NCI-H1436 (cell line): Measurements from ENCODE around the gene LURAP1L.

Experiments used
- DNase-seq: peaks from one replicate; lab custom pipeline; 2025; lab: John Stamatoyannopoulos, UW

LURAP1L gene

GRCh38 chr9:12777121-12778022 is 2.6 kb downstream of the LURAP1L start:
- DNase-seq: no peak

DNA sequence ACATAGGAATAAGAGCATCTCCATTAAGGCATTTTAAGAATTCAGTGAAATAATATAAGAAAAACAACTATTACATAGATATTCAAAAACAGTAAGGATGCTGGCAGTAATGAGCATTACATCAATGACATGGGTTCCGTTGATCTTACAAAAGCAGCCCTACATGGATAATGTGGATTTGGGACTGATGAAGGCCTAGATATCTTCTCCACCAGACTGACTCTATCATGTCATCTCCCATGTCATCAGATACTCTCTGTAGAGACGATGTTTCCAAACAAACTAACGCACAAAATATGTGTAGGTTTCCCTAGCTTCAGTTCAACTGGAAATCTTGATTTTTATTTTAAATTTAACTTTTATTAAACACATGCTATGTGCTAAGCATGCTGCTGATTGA is 3.6 kb downstream of the LURAP1L start:
- DNase-seq: no peak

GRCh38 chr9:12781226-12781733 is 6.5 kb downstream of the LURAP1L start:
- DNase-seq: no peak

DNA sequence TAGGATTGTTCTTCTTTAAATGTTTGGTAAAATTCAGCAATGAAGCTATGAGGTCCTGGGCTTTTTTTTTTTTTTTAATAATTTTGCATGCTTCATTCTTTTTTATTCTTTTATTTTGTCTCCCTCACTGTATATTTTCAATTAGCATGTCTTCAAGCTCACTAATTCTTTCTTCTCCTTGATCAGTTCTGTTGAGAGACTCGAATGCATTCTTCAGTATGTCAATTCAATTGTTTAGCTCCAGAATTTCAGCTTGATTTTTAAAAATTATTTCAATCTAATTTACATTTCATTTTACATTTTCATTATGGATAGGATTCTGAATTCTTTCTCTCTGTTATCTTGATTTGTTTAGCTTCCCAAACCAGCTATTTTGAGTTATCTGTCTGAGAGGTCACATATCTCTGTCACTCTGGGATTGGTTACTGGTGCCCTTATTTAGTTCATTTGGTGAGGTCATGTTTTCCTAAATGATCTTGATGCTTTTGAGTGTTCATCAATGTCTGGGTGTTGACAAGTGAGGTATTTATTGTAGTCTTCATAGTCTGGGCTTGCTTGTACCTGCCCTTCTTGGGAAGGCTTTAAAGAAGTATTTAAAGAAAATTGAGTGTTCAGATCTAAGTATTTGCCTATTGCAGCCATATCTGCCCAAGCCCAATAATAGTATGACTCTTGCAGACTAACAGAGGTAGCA is 9.1 kb downstream of the LURAP1L start:
- DNase-seq: no peak

DNA sequence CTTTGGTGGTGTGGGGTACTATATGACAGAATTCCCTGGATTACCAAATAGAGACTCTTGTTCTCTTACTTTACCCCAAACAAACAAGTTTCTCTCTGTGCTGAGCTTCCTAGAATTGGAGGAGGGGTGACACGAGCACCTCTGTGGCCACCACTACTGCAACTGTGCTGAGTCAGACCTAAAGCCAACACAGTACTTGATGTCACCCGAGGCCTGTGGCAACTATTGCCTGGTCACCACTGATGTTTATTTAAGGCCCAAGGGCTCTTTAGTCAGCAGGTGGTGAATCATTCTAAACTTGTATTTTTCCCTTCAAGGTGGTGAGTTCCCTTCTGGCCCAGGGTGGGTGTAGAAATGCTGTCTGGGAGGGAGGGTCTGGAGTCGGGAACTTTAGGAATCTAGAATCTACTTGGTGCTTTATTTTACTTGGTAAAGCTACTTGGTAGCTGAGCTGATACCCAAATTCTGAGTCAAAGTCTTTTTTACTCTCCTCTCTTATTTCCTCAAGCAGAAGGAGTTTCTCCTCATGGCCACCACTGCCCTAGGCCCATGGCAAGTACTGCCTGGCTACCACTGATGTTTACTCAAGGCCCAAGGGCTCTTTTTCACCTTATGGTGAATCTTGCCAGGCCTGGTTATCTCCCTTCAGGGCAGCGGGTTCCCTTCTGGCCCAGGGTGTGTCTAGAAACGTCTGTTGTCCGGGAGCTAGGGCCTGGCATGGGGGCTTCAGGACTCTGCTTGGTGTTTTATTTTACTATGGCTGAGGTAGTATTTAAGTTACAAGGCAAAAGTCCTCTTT is 9.8 kb downstream of the LURAP1L start:
- DNase-seq: no peak

- DNase-seq: no peak
Observed at GRCh38 chr9:12785260-12785770, 10.5 kb downstream of the LURAP1L start.

DNA sequence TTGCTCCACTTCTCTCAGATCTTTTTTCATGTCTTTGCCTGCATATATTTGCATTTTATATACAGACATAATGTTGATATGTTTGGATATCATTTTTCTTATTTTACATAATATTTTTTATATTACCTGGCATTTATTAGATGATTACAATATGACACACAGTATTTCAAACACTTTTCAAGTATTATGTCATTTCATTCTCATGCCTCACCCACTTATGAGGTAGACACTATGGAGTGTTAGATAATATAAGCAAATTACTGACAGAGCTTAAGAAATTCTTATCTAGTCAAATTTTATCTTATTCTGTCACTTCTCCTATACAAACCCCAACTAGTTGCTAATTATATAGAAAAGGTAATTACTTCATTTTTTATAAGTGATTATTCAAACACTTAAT is 11.1 kb downstream of the LURAP1L start:
- DNase-seq: no peak

GRCh38 chr9:12790001-12790400 is 15.2 kb downstream of the LURAP1L start:
- DNase-seq: no peak

DNA sequence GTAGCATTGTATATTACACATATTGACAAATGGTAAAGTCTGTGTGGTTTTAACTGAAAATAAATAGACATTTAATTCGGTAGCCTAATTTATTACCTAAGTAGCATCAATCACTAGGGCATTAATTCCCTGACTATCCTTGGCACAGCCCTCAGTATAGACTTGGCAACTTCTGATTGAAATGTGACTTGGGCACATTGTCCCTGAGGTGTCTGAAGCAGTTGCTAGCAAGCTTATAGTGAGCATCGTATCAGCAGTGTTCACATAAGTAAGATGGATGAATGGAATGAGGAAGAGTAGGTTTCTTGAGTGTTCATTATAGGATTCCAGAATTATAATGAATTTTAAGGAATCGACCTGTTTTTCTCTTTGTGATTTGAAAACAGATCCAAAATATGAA is 16.1 kb downstream of the LURAP1L start:
- no peak for DNase-seq

GRCh38 chr9:12794101-12794799 is 19.4 kb downstream of the LURAP1L start:
- DNase-seq: no peak

DNA sequence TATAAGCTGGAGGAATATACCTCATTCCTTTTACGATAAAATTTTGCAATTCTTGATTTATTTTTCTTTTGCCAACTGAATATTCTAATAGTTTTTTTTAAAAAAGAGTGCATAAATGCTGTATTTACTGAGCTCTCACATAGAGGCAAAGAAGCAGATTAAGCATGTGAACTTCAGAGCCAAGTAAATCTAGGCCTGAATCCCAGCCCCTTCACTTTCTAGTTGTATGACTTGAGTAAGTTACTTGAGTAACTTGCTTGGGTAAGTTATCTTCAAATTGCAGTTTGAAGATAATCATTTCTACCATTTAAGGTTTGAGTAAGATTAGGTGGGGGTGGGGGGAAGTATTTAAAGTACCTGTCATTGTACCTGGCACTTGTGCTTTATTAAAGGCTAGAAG is 21.8 kb downstream of the LURAP1L start:
- no peak for DNase-seq

- no peak for DNase-seq
Observed at GRCh38 chr9:12797037-12797436, 22.2 kb downstream of the LURAP1L start.

DNA sequence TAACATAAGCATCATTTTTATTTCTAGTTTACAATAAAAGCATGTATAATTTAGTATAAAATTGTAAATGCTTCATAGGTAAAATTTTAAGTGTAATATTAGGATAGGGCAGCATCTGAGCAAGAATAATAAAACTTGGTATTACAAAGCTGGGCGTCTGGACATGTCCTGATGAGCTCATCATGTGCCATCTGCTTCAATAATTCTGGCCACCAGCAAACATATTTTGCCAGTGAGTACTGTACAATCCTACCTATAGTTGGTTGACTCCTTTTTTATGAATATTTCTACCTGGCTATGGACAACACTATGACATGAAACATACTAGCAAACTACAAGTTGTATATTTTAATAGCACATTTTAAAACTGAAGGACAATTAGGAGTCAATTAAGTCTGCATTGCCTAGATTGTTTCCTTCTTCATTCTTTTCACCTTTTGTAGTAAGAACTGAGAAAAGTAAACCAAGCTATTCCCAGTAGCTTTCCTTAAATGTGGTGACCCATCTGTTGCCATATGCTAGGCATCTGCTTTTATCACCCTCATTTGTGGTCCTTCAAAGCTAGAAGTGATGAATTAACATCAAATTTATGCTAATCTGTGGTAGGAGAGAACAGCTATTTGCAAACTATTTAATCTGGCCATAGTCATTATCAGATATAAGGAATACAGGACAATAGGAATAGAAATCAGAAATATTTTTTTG is 23.4 kb downstream of the LURAP1L start:
- no peak for DNase-seq

- no peak for DNase-seq
Observed at GRCh38 chr9:12801187-12801586, 26.4 kb downstream of the LURAP1L start.

GRCh38 chr9:12801663-12802062 is 26.8 kb downstream of the LURAP1L start:
- no peak for DNase-seq

DNA sequence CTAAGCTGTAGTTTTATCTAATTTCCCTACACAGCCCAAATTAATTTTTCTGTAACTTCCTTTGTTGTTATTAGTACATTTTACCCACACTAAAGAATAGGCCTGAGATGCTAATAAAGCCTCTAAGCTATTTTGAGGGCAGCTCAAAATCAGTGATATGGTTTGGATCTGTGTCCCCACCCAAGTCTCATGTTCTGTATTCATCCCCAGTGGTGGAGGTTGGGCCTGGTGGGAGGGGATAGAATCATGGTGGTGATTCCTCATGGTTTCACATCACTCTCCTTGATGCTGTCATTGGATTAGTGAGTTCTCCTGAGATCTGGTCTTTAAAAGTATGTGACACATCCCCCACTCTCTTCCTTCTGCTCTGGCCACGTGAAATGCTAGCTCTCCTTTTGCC is 27.3 kb downstream of the LURAP1L start:
- DNase-seq: no peak

- no peak for DNase-seq
Observed at GRCh38 chr9:12808569-12808968, 33.7 kb downstream of the LURAP1L start.

DNA sequence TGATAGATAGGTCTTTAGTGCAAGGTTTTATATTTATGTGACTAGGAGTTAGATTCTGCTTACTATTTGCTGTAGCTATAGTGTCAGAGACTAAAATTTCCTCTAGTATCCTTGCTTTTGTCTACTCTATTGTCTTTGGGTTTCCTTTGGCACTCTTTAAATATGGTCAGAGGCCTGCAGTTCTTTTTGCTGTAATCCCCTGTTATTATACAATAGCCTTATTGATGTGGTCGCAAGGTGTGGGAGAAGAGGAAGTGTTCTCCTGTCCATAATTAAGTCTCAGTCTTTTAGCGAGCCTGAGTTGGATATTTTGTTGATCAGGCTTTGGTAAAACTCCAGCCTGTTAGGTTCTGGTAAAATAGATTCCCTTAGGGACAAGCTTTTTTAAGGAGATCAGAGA is 34.9 kb downstream of the LURAP1L start:
- DNase-seq: no peak

GRCh38 chr9:12811935-12812334 is 37.1 kb downstream of the LURAP1L start:
- DNase-seq: no peak

- no peak for DNase-seq
Observed at GRCh38 chr9:12812710-12813109, 37.9 kb downstream of the LURAP1L start.

GRCh38 chr9:12813533-12813932 is 38.7 kb downstream of the LURAP1L start:
- DNase-seq: no peak
